Stimulated activated CD4-positive, alpha-beta T cell treated with anti-CD3 and anti-CD28 coated beads, Interleukin-15, amount 100 ng/mL, for 48 hours (primary cell): Measurements from ENCODE around the gene TCEANC2.
A peak's percentile ranks its signal among the peaks of the same experiment; 100 is the strongest.
"Not testable (repeated sequence)": the region's sequence is repeated elsewhere in the genome, so short reads cannot be mapped to it uniquely, and the experiment has no call there.

Source experiments
- DNase-seq, 2 donors: peaks; one replicate each; pipeline ENCODE4 v3.0.0-alpha.2; 2020; ENCODE audit warnings: low read depth in 2 of 2

TCEANC2 gene

GRCh38 chr1:54052934-54053744 lies at the start of gene TCEANC2, which contains the start of gene TMEM59:
TCEANC2 (plus strand) TSS chr1:54053608; CDS start chr1:54054423, 815 bp downstream.
TMEM59 (minus strand) TSS chr1:54053204; CDS start chr1:54053188, 16 bp downstream.
- DNase-seq: peak; percentile 94 to 98

- DNase-seq: not testable (repeated sequence)
Observed at GRCh38 chr1:54003750-54004480, 49.5 kb upstream of the TCEANC2 start.

GRCh38 chr1:54004481-54005049 lies 48.8 kb upstream of the TCEANC2 start:
- no peak for DNase-seq

- no peak for DNase-seq
Observed at GRCh38 chr1:54006508-54006907, 46.9 kb upstream of the TCEANC2 start.

GRCh38 chr1:54007613-54008012 lies 45.8 kb upstream of the TCEANC2 start:
- no peak for DNase-seq

GRCh38 chr1:54008876-54009275 lies 44.5 kb upstream of the TCEANC2 start:
- no peak for DNase-seq

- no peak for DNase-seq
Observed at GRCh38 chr1:54009406-54009805, 44.0 kb upstream of the TCEANC2 start.

- DNase-seq: no peak
Observed at GRCh38 chr1:54010415-54011117, 42.8 kb upstream of the TCEANC2 start.

GRCh38 chr1:54011316-54012007 lies 41.9 kb upstream of the TCEANC2 start:
- no peak for DNase-seq

GRCh38 chr1:54012008-54012325 lies 41.4 kb upstream of the TCEANC2 start:
- no peak for DNase-seq

- DNase-seq: no peak
Observed at GRCh38 chr1:54012863-54013262, 40.5 kb upstream of the TCEANC2 start.

GRCh38 chr1:54013393-54014008 lies 39.9 kb upstream of the TCEANC2 start:
- DNase-seq: no peak

- no peak for DNase-seq
Observed at GRCh38 chr1:54014009-54014629, 39.3 kb upstream of the TCEANC2 start.

- no peak for DNase-seq
Observed at GRCh38 chr1:54016343-54017282, 36.8 kb upstream of the TCEANC2 start.

- DNase-seq: no peak
Observed at GRCh38 chr1:54017979-54018378, 35.4 kb upstream of the TCEANC2 start, which contains the start of gene LDLRAD1. LDLRAD1 (minus strand) TSS chr1:54018186; CDS start chr1:54018112, 74 bp downstream.

- DNase-seq: no peak
Observed at GRCh38 chr1:54018635-54019034, 34.8 kb upstream of the TCEANC2 start.

- not testable (repeated sequence) for DNase-seq
Observed at GRCh38 chr1:54019562-54020176, 33.7 kb upstream of the TCEANC2 start.

- no peak for DNase-seq
Observed at GRCh38 chr1:54024358-54024757, 29.1 kb upstream of the TCEANC2 start.

GRCh38 chr1:54024811-54025210 lies 28.6 kb upstream of the TCEANC2 start:
- not testable (repeated sequence) for DNase-seq
